ENCODE measurements around the gene ERN1. TPM values are rescaled to one million over a fixed set of nuclear protein-coding genes. Genes with fewer than 3 reads are reported as not detected.

The ERN1 gene
- polyA plus RNA-seq, 3 donors = 11.0 to 27.5 (median 13.7) TPM

GRCh38 chr17:64164596-64165285, 34.8 kb upstream of the ERN1 start:
- Histone ChIP-seq H3K9me3 (replicated peaks in 1 of 2; ENCODE audit: control insufficient read depth in 1 of 2, insufficient read depth in 1 of 2, low read length in 2 of 2) (no peaks in the 10 kb centered on the region), H2AFZ (ENCODE audit: insufficient read depth, low read depth, low read length, poor library complexity, severe bottlenecking) (no peak overlapping the region), H3K4me1 (ENCODE audit: control insufficient read depth in 1 of 2, insufficient read depth in 2 of 2, low read length in 2 of 2) (no peaks in the 10 kb centered on the region), H3K79me2 (ENCODE audit: insufficient read depth, low read length) (no peaks in the 10 kb centered on the region), H3K27ac (ENCODE audit: low read depth in 1 of 2, low read length in 2 of 2) (no peak overlapping the region), H3K36me3 (replicated peaks in 1 of 2; ENCODE audit: control insufficient read depth in 1 of 2, insufficient read depth in 2 of 2, low read length in 2 of 2) (peaks cover 40 to 94% of the 10 kb centered on the region in 2 donors), H3K27me3 (ENCODE audit: control insufficient read depth in 2 of 2, insufficient read depth in 2 of 2, low read length in 2 of 2) (no peaks in the 10 kb centered on the region), H3K9ac (ENCODE audit: insufficient read depth, low read length, poor library complexity, severe bottlenecking) (no peak overlapping the region), H4K20me1 (ENCODE audit: insufficient read depth, low read length) (no peaks in the 10 kb centered on the region), H3K4me2 (replicated peaks; ENCODE audit: extremely low read depth, low read length, poor library complexity, severe bottlenecking) (no peak overlapping the region), H3K4me3 (replicated peaks in 1 of 3; ENCODE audit: low read depth in 2 of 3, low read length in 3 of 3) (no peak overlapping the region)
- peak overlapping the region in 3 of 7 donors; percentile 1 to 26 (median 19) for H3K27ac Mint-ChIP-seq
- H3K4me3 Mint-ChIP-seq = no peak overlapping the region
- WGBS (ENCODE audit: insufficient coverage) = no CpG with 5 or more reads among the region's 6 CpGs
- intact Hi-C loops (cut with micrococcal nuclease) = no loop called here
- DNase-seq = no peak
- H3K4me1 Mint-ChIP-seq = no peaks in the 10 kb centered on the region
- no peaks in the 10 kb centered on the region for H3K9me3 Mint-ChIP-seq
- TF ChIP-seq, protein P1, sequence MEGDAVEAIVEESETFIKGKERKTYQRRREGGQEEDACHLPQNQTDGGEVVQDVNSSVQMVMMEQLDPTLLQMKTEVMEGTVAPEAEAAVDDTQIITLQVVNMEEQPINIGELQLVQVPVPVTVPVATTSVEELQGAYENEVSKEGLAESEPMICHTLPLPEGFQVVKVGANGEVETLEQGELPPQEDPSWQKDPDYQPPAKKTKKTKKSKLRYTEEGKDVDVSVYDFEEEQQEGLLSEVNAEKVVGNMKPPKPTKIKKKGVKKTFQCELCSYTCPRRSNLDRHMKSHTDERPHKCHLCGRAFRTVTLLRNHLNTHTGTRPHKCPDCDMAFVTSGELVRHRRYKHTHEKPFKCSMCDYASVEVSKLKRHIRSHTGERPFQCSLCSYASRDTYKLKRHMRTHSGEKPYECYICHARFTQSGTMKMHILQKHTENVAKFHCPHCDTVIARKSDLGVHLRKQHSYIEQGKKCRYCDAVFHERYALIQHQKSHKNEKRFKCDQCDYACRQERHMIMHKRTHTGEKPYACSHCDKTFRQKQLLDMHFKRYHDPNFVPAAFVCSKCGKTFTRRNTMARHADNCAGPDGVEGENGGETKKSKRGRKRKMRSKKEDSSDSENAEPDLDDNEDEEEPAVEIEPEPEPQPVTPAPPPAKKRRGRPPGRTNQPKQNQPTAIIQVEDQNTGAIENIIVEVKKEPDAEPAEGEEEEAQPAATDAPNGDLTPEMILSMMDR (IDR thresholded peaks at IDR 0.05) = no peak
- peaks cover 0 to 2% (median 0%) of the 10 kb centered on the region in 3 donors for H3K27me3 Mint-ChIP-seq (ENCODE audit: low read depth in 3 of 3)
- H3K36me3 Mint-ChIP-seq = peaks cover 58 to 79% of the 10 kb centered on the region in 2 donors

DNA sequence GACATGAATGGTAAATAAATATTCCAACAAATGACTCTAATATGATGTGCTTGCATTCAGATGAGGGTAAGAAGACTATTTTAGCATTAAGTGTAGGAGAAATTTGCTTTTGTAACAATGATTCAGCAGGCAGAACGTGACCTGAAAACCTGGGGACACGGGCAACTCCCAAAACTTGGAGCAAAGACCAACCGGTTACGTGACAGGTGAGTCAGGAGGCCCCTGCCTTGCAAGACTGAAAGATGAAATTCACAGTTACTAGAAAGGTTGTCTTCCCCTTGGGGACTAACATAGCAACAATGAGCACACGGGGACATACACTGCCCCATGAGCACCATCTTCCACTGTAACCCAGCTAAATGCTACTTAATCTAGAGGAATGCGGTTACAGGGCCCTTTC, 33.5 kb upstream of the ERN1 start:
- Histone ChIP-seq H3K27me3 (ENCODE audit: control insufficient read depth in 2 of 2, insufficient read depth in 2 of 2, low read length in 2 of 2) (no peaks in the 10 kb centered on the region), H3K9me3 (replicated peaks in 1 of 2; ENCODE audit: control insufficient read depth in 1 of 2, insufficient read depth in 1 of 2, low read length in 2 of 2) (no peaks in the 10 kb centered on the region), H3K4me3 (replicated peaks in 1 of 3; ENCODE audit: low read depth in 2 of 3, low read length in 3 of 3) (no peak overlapping the region), H3K36me3 (replicated peaks in 1 of 2; ENCODE audit: control insufficient read depth in 1 of 2, insufficient read depth in 2 of 2, low read length in 2 of 2) (peaks cover 43 to 94% of the 10 kb centered on the region in 2 donors), H2AFZ (ENCODE audit: insufficient read depth, low read depth, low read length, poor library complexity, severe bottlenecking) (no peak overlapping the region), H3K27ac (ENCODE audit: low read depth in 1 of 2, low read length in 2 of 2) (no peak overlapping the region), H3K79me2 (ENCODE audit: insufficient read depth, low read length) (no peaks in the 10 kb centered on the region), H3K4me1 (ENCODE audit: control insufficient read depth in 1 of 2, insufficient read depth in 2 of 2, low read length in 2 of 2) (no peaks in the 10 kb centered on the region), H3K4me2 (replicated peaks; ENCODE audit: extremely low read depth, low read length, poor library complexity, severe bottlenecking) (no peak overlapping the region), H4K20me1 (ENCODE audit: insufficient read depth, low read length) (no peaks in the 10 kb centered on the region), H3K9ac (ENCODE audit: insufficient read depth, low read length, poor library complexity, severe bottlenecking) (no peak overlapping the region)
- Mint-ChIP-seq H3K4me1 (no peaks in the 10 kb centered on the region), H3K27ac (peak overlapping the region in 1 of 7 donors; percentile 36), H3K36me3 (peaks cover 55 to 72% of the 10 kb centered on the region in 2 donors), H3K9me3 (no peaks in the 10 kb centered on the region), H3K4me3 (no peak overlapping the region), H3K27me3 (ENCODE audit: low read depth in 3 of 3) (peaks cover 0 to 2% (median 0%) of the 10 kb centered on the region in 3 donors)
- TF ChIP-seq, protein P1 (IDR thresholded peaks at IDR 0.05) = no peak
- no peak for DNase-seq
- WGBS (ENCODE audit: insufficient coverage) = 100% methylated on average over 3 of the region's 6 CpGs
- intact Hi-C loops (cut with micrococcal nuclease) = no loop called here
